Fibroblast of lung (primary cell): ENCODE data around the gene KIF26B.

Experiments used
- CTCF ChIP-seq, 2 donors: IDR thresholded peaks in 1 of 2; conservative IDR thresholded peaks in 1 of 2; 1 replicate in 1 of 2; 2 replicates in 1 of 2; pipeline ENCODE4 v1.5.1; 2011 to 2012; ENCODE audit warnings: low read length in 2 of 2, control low read depth in 1 of 2, inconsistent platforms in 1 of 2, low read depth in 1 of 2, mild to moderate bottlenecking in 1 of 2
- EZH2 ChIP-seq: IDR thresholded peaks from 2 replicates; pipeline ENCODE4 v1.5.1; 2012; ENCODE audit warnings: low read length, control low read depth, mild to moderate bottlenecking; ENCODE audit errors: missing control alignments

GRCh38 chr1:245270972-245271371 is 116.2 kb downstream of the KIF26B start:
- no peak for TF ChIP-seq CTCF (conservative IDR thresholded peaks at IDR 0.05 in 1 of 2, IDR thresholded peaks at IDR 0.05 in 1 of 2; ENCODE audit: low read depth in 1 of 2, low read length in 2 of 2)
- TF ChIP-seq EZH2, result no peak
